ENCODE measurements around the gene RAD51B.

- no peak for TF ChIP-seq KLF16 (tag by site-specific recombination; IDR thresholded peaks at IDR 0.05)
- no peak for TF ChIP-seq CTCF (tag by site-specific recombination; IDR thresholded peaks at IDR 0.05)
- TF ChIP-seq ZBTB10 (tag by site-specific recombination; IDR thresholded peaks at IDR 0.05), result no peak
- no peak for TF ChIP-seq TRIM28 (IDR thresholded peaks at IDR 0.05; ENCODE audit: borderline replicate concordance, low read length)
- no peak for TF ChIP-seq ZNF629 (tag by site-specific recombination; IDR thresholded peaks at IDR 0.05)
- no peak for TF ChIP-seq REST (tag by site-specific recombination; IDR thresholded peaks at IDR 0.05)
- no peak for TF ChIP-seq ZNF138 (tag by site-specific recombination; IDR thresholded peaks at IDR 0.05; ENCODE audit: borderline replicate concordance)
- no peak for TF ChIP-seq ZNF580 (tag by site-specific recombination; IDR thresholded peaks at IDR 0.05)
- no peak for TF ChIP-seq ZNF24 (tag by site-specific recombination; IDR thresholded peaks at IDR 0.05)
- no peak for TF ChIP-seq ZFHX2 (tag by site-specific recombination; conservative IDR thresholded peaks at IDR 0.05)
- TF ChIP-seq ZNF670 (tag by site-specific recombination; IDR thresholded peaks at IDR 0.05; ENCODE audit: low read depth), result no peak
- no peak for TF ChIP-seq ATF2 (tag by site-specific recombination; IDR thresholded peaks at IDR 0.05; ENCODE audit: low read depth)
- no peak for TF ChIP-seq ZNF132 (tag by site-specific recombination; IDR thresholded peaks at IDR 0.05; ENCODE audit: borderline replicate concordance)
Measured at GRCh38 chr14:68449561-68450181, 630.1 kb downstream of the RAD51B start.

Data from HEK293 (cell line).